PFSK-1 (cell line): ENCODE data around the gene TSPAN13.

Source experiments
- FOXP2 ChIP-seq: optimal IDR thresholded peaks from 2 replicates; pipeline ENCODE3; 2011; ENCODE audit warnings: borderline replicate concordance, control low read depth, inconsistent platforms; ENCODE audit not compliant: insufficient read depth; ENCODE audit errors: extremely low read length, extremely low read depth
- POLR2AphosphoS5 ChIP-seq: IDR thresholded peaks from 2 replicates; pipeline ENCODE4 v1.6.1; 2012; ENCODE audit warnings: low read depth, mild to moderate bottlenecking, control low read depth, low read length, moderate library complexity
- SIN3A ChIP-seq: IDR thresholded peaks from 2 replicates; pipeline ENCODE4 v1.6.1; 2012; ENCODE audit warnings: mild to moderate bottlenecking, low read length, moderate library complexity, borderline replicate concordance; ENCODE audit not compliant: insufficient read depth
- TAF1 ChIP-seq: IDR thresholded peaks from 2 replicates; pipeline ENCODE4 v1.6.1; 2012; ENCODE audit warnings: low read length, control low read depth, borderline replicate concordance; ENCODE audit not compliant: insufficient read depth
- TF ChIP-seq, protein P1 (sequence below), 2 experiments: IDR thresholded peaks; 2 replicates each; pipeline versions ENCODE4 v1.6.1 to v1.8.0; 2011 to 2012; ENCODE audit warnings: low read depth in 2 of 2, low read length in 2 of 2, control low read depth in 1 of 2, inconsistent platforms in 1 of 2, mild to moderate bottlenecking in 1 of 2, moderate library complexity in 1 of 2; ENCODE audit not compliant: insufficient read depth in 1 of 2

The TSPAN13 gene

GRCh38 chr7:16740623-16740953 lies 13.0 kb upstream of the TSPAN13 start:
- TF ChIP-seq TAF1 (no peak), POLR2AphosphoS5 (no peak), SIN3A (no peak), FOXP2 (no peak)
- TF ChIP-seq, protein P1, sequence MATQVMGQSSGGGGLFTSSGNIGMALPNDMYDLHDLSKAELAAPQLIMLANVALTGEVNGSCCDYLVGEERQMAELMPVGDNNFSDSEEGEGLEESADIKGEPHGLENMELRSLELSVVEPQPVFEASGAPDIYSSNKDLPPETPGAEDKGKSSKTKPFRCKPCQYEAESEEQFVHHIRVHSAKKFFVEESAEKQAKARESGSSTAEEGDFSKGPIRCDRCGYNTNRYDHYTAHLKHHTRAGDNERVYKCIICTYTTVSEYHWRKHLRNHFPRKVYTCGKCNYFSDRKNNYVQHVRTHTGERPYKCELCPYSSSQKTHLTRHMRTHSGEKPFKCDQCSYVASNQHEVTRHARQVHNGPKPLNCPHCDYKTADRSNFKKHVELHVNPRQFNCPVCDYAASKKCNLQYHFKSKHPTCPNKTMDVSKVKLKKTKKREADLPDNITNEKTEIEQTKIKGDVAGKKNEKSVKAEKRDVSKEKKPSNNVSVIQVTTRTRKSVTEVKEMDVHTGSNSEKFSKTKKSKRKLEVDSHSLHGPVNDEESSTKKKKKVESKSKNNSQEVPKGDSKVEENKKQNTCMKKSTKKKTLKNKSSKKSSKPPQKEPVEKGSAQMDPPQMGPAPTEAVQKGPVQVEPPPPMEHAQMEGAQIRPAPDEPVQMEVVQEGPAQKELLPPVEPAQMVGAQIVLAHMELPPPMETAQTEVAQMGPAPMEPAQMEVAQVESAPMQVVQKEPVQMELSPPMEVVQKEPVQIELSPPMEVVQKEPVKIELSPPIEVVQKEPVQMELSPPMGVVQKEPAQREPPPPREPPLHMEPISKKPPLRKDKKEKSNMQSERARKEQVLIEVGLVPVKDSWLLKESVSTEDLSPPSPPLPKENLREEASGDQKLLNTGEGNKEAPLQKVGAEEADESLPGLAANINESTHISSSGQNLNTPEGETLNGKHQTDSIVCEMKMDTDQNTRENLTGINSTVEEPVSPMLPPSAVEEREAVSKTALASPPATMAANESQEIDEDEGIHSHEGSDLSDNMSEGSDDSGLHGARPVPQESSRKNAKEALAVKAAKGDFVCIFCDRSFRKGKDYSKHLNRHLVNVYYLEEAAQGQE (IDR thresholded peaks at IDR 0.05; ENCODE audit: insufficient read depth in 1 of 2, low read depth in 2 of 2, low read length in 2 of 2) = no peak

GRCh38 chr7:16740996-16741395 lies 12.6 kb upstream of the TSPAN13 start:
- TF ChIP-seq TAF1 (no peak), SIN3A (no peak), POLR2AphosphoS5 (no peak), FOXP2 (no peak)
- TF ChIP-seq, protein P1 (IDR thresholded peaks at IDR 0.05; ENCODE audit: insufficient read depth in 1 of 2, low read depth in 2 of 2, low read length in 2 of 2) = no peak

- no peak for TF ChIP-seq SIN3A
- no peak for TF ChIP-seq TAF1
- no peak for TF ChIP-seq FOXP2
- no peak for TF ChIP-seq POLR2AphosphoS5
- TF ChIP-seq, protein P1 (IDR thresholded peaks at IDR 0.05; ENCODE audit: insufficient read depth in 1 of 2, low read depth in 2 of 2, low read length in 2 of 2) = no peak
Observed at GRCh38 chr7:16741676-16742075, 11.9 kb upstream of the TSPAN13 start.

GRCh38 chr7:16742547-16742946 lies 11.0 kb upstream of the TSPAN13 start:
- TF ChIP-seq, protein P1 (IDR thresholded peaks at IDR 0.05; ENCODE audit: insufficient read depth in 1 of 2, low read depth in 2 of 2, low read length in 2 of 2) = no peak
- TF ChIP-seq TAF1 (no peak), POLR2AphosphoS5 (no peak), SIN3A (no peak), FOXP2 (no peak)

DNA sequence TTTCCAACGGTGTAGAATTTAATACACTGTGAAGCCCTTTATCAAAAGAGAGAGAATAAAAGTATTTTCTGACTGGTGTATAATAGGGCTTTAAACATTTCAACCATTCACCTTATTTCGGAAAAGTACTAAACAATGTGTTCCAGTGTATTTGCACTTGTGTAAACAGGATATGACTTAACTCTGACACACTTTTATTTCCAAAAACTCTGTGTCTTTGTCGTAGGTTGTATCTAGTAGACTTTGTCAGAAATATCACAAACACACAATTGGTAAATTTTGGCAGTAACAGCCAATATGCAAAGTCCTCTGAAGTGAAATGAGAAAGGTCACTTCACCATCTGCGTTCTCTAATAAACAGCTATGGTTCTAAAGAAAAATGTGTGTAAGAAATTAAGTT lies 10.3 kb upstream of the TSPAN13 start:
- TF ChIP-seq POLR2AphosphoS5 = no peak
- no peak for TF ChIP-seq TAF1
- TF ChIP-seq SIN3A = no peak
- no peak for TF ChIP-seq FOXP2
- TF ChIP-seq, protein P1 (IDR thresholded peaks at IDR 0.05; ENCODE audit: insufficient read depth in 1 of 2, low read depth in 2 of 2, low read length in 2 of 2) = no peak
